HUES48 (cell line): ENCODE results near the gene INSR.
"Not testable (repeated sequence)": the region's sequence is repeated elsewhere in the genome, so short reads cannot be mapped to it uniquely, and the experiment has no call there.

Experiments
- H3K27ac ChIP-seq: one replicate; pipeline ENCODE4 v1.7.0; 2013; ENCODE audit warnings: low read depth, low read length, inconsistent platforms
- H3K27me3 ChIP-seq: 2 replicates; pipeline ENCODE4 v1.6.1; 2013; ENCODE audit warnings: mild to moderate bottlenecking, low read length; ENCODE audit not compliant: control insufficient read depth, insufficient read depth
- H3K36me3 ChIP-seq: 2 replicates; pipeline ENCODE4 v1.6.1; 2013; ENCODE audit warnings: low read length; ENCODE audit not compliant: control insufficient read depth, insufficient read depth
- H3K4me1 ChIP-seq: 2 replicates; pipeline ENCODE4 v1.6.1; 2013; ENCODE audit warnings: mild to moderate bottlenecking, low read length; ENCODE audit not compliant: control insufficient read depth, insufficient read depth
- H3K4me3 ChIP-seq: 2 replicates; pipeline ENCODE4 v1.5.1; 2013; ENCODE audit warnings: mild to moderate bottlenecking, low read depth, low read length
- H3K9ac ChIP-seq: 2 replicates; pipeline ENCODE4 v1.6.1; 2013; ENCODE audit warnings: mild to moderate bottlenecking, low read depth, low read length, moderate library complexity
- H3K9me3 ChIP-seq: 2 replicates; pipeline ENCODE4 v1.6.1; 2013; ENCODE audit warnings: low read length; ENCODE audit not compliant: control insufficient read depth, insufficient read depth

INSR gene

DNA sequence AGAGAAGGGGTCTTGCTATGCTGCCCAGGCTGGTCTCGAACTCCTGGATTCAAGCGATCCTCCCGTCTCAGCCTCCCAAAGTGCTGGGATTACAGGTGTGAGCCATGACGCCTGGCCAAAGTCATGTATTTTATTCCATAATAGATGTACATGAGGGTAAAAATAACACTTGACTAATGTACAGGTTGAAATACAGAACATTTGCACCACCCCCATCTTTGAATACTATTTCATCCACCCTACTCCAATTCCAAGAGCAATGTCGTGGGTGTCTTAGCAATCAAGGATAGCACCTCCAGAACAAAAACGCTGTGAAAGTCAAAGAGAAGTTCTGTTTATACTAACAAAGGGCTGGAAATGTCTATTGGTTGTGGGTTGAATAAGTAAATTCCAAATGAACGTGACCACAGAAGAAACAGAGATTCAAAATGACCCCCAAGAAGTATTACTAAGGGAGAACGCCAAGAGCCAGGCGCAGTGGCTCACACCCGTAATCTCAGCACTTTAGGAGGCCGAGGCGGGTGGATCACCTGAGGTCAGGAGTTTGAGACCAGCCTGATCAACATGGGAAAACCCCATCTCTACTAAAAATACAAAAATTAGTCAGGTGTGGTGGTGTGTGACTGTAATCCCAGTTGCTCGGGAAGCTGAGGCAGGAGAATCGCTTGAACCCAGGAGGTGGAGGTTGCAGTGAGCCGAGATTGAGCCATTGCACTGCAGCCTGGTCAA lies 84.5 kb downstream of the INSR start:
- H3K4me1 ChIP-seq, result peaks cover 28% of the 10 kb centered on the region
- not testable (repeated sequence) for H3K27ac ChIP-seq, H3K9me3 ChIP-seq, H3K4me3 ChIP-seq, H3K9ac ChIP-seq, H3K36me3 ChIP-seq, H3K27me3 ChIP-seq

DNA sequence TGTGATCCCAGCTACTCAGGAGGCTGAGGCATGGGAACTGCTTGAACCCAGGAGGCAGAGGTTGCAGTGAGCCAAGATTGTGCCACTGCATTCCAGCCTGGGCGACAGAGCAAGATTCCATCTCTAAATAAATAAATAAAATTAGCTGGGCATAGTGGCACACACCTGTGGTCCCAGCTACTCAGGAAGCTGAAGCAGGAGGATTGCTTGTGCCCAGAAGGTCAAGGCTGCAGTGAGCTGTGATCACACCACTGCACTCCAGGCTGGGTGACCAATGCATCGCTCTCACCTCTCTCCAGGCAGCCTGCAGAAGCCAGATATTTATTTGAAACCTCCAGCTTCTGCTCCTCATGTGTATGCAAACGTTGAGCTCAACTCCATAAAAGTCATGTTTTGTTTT lies 85.2 kb downstream of the INSR start:
- H3K9me3 ChIP-seq, H3K9ac ChIP-seq, H3K27me3 ChIP-seq, H3K4me3 ChIP-seq, H3K36me3 ChIP-seq, H3K27ac ChIP-seq: not testable (repeated sequence)
- peaks cover 22% of the 10 kb centered on the region for H3K4me1 ChIP-seq

DNA sequence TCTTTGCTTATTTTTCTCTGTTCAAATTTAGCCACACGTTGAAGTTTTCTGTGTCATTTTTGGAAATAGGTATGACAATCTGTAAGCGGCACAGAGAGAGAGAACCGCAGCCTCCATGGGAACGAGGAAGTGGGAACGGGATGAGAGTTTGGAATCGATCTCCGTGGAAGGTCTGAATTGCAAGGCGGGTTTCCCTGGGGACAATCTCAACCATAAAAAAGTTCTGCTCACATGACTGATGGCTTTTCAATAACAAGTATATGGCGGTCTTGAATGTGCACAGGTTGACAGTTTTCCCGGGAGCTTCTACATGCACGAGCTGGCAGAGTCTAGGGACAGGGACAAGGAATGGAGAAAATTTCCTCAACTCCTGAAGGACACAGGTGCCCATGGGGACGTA lies 90.9 kb downstream of the INSR start:
- no peak overlapping the region for H3K9ac ChIP-seq
- H3K9me3 ChIP-seq, result no peaks in the 10 kb centered on the region
- no peaks in the 10 kb centered on the region for H3K27me3 ChIP-seq
- no peaks in the 10 kb centered on the region for H3K36me3 ChIP-seq
- no peak overlapping the region for H3K4me3 ChIP-seq
- no peak overlapping the region for H3K27ac ChIP-seq
- no peaks in the 10 kb centered on the region; the same call in 1 of the 2 replicates for H3K4me1 ChIP-seq

DNA sequence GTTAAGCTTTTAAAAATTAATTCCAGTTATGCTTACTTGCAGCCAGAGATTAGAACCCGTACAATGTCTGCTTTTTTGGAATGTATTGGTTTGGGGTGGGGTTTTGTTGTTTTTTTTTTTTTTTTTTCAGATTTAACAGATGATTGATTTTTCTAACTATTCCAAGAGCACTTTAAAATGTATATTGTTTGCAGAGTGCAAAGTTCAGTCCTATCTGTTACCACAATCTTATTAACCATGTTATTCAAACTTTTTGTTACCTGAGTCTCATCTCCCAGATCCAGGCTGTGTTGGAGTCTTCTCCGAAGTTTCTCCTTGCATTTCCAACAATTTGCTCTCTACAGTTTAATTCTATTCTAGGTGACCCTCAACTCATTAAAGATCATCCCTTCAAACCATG lies 91.3 kb downstream of the INSR start:
- H3K9me3 ChIP-seq, result no peaks in the 10 kb centered on the region
- no peak overlapping the region for H3K27ac ChIP-seq
- no peaks in the 10 kb centered on the region for H3K36me3 ChIP-seq

DNA sequence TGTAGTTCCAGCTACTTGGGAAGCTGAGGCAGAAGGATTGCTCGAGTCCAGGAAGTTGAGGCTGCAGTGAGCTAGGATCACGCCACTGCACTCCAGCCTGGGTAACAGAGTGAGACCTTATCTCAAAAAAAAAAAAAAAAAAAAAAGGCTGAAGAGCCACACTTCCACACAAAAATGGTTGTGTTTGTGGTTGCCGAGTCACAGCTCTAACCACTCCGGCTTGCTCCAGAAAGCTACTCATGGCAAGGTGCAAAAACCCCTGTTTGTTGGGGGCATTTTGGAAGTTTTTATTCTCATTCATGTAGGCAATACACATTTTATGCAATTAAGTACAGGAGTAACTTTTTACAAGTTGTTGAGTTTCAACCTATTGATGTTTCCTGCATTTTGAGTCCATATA lies 93.5 kb downstream of the INSR start:
- H3K4me1 ChIP-seq, result no peaks in the 10 kb centered on the region; the same call in 1 of the 2 replicates
- no peaks in the 10 kb centered on the region for H3K9me3 ChIP-seq
- H3K27me3 ChIP-seq, result no peaks in the 10 kb centered on the region
- no peaks in the 10 kb centered on the region for H3K36me3 ChIP-seq
- no peak overlapping the region for H3K27ac ChIP-seq
- no peak overlapping the region for H3K9ac ChIP-seq
- no peak overlapping the region for H3K4me3 ChIP-seq

More for the DNA sequence above, 91.3 kb downstream of the INSR start:
- Histone ChIP-seq H3K4me3 (no peak overlapping the region), H3K9ac (no peak overlapping the region), H3K4me1 (no peaks in the 10 kb centered on the region; the same call in 1 of the 2 replicates), H3K27me3 (no peaks in the 10 kb centered on the region)

DNA sequence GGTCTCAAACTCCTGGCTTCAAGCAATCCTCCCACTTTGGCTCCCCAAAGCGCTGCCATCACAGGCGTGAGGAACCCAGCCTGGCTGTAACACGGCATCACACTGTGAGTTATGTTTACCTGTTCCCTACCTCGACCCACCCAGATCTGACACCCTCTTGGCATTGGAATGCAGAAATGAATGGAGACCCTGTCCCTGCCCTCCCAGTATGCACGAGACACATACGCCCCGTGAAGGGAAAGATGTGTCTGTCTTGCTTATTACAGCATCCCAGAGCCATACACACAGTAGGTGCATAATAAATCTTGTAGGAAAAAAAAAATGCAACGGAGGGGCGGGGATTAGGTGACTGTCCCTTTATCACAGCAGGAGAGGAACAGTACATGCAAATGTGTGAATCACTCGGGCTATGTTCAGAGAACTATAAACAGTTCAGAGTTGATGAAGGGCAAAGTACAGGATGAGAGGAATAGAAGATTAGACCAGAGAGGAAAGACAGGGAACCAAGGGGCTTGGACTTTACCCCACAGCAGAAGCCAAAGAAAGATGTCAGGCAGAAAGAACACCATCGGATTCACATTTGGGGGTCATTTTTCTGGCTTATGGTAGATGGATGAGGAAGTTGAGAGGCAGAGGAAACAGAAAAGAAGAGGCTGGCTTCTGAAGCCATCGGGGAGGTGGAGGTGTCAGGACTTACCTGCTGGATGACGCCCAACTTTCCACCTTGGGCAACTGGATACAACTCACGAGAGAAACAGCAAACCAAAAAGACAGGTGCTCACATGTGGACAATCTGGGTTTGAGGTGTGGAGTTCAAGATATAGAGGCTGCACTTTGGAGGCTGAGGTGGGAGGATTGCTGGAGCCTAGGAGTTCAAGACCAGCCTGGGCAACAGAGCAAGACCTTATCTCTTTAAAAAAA lies 94.3 kb downstream of the INSR start:
- no peak overlapping the region for H3K4me3 ChIP-seq
- H3K9me3 ChIP-seq, result no peaks in the 10 kb centered on the region
- H3K9ac ChIP-seq, result no peak overlapping the region
- H3K4me1 ChIP-seq, result no peaks in the 10 kb centered on the region; the same call in 1 of the 2 replicates
- no peaks in the 10 kb centered on the region for H3K27me3 ChIP-seq
- H3K36me3 ChIP-seq, result no peaks in the 10 kb centered on the region
- no peak overlapping the region for H3K27ac ChIP-seq

DNA sequence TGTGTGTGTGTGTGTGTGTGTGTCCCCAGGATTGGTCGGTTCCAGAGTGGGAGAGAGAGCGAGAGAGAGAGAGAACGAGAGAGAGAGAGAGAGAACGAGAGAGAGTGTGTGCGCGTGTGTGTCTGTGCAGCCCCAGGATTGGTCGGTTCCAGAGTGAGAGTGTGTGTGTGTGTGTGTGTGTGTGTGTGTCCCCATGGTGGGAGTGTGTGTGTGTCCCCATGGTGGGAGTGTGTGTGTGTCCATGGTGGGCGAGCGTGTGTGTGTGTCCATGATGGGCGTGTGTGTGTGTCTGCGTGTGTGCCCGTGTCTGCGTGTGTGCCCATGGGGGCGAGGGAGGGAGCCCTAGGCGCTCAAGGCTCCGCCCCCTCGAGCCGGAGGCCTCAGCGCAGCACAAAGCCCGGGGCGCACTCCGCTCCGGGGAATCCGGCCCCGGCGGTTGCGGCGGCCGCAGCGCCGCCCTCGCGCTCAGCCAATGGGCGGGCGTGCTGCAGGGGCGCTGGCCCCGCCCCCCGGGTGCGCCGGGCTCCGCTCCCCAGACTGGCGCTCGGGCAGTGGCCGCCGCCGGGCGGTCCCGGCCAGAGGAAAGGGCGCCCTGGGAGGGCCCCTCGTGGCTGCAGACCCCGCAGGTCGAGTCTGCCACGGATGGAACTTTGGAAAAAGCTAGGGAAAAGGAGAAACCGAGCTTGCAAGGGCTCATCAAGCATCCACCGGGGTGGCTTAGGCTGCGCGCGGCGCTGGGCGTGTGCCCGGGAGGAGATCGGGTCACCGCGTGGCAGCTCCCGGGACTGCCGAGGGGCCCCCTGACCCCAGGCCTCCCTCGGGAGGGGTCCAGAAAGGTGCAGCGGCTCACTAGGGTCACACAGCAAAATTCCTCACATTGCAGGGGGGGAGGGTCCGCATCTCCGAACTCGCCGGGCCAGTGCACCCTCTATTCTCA lies 96.2 kb downstream of the INSR start:
- H3K27ac ChIP-seq, result peak overlapping the region; percentile 59
- H3K4me3 ChIP-seq, result peak overlapping the region; percentile 80
- no peaks in the 10 kb centered on the region for H3K27me3 ChIP-seq
- H3K4me1 ChIP-seq, result no peaks in the 10 kb centered on the region; the same call in 1 of the 2 replicates
- no peaks in the 10 kb centered on the region for H3K36me3 ChIP-seq
- no peaks in the 10 kb centered on the region for H3K9me3 ChIP-seq
- peak overlapping the region; percentile 85 for H3K9ac ChIP-seq

DNA sequence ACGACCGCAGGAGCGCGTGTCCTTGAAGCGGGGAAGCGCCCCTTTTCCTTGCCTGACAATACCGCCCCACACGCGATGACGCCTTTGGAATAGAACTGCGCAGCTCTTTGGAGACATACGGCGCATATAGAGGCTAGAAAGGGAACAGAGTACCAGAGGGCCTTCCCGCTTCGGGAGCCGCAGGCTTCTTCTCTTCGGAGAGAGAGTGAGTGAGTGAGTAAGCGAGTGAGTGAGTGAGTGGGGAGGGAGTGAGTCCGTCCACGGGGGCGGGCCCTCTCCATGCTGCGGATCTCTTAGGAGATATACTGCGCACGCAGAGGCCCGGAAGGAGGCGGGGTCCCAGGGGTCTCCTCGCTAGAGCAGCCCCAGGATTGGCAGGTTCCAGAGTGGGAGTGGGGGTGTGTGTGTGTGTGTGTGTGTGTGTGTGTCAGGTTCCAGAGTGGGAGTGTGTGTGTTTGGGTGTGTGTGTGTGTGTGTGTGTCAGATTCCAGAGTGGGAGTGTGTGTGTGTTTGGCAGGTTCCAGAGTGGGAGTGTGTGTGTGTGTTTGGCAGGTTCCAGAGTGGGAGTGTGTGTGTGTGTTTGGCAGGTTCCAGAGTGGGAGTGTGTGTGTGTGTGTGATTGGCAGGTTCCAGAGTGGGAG lies 97.0 kb downstream of the INSR start:
- H3K4me1 ChIP-seq, result no peaks in the 10 kb centered on the region; the same call in 1 of the 2 replicates
- peak overlapping the region; percentile 21 for H3K27ac ChIP-seq
- peak overlapping the region; percentile 80 for H3K4me3 ChIP-seq
- H3K36me3 ChIP-seq, result no peaks in the 10 kb centered on the region
- peak overlapping the region; percentile 25; the same call in 1 of the 2 replicates for H3K9ac ChIP-seq
- H3K9me3 ChIP-seq, result no peaks in the 10 kb centered on the region
- H3K27me3 ChIP-seq, result no peaks in the 10 kb centered on the region

DNA sequence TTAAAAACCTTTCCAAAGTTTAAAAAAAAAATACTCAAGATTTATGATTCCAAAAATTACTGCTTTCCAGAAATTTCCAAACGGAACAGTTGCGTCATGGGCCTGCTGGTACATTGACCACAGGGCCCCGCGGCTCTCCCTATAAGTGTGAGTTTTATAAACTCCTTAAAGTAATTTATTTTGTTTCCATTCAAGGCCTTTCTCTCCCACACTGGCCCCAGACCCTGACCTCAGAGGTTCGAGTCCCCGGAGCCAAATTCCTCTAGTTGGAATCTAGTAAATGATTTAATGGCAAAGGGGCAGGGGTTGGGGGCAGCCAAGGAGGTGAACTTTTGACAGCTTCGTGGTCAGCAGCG lies 97.5 kb downstream of the INSR start:
- Histone ChIP-seq H3K27me3 (no peaks in the 10 kb centered on the region), H3K9me3 (no peaks in the 10 kb centered on the region), H3K9ac (peak overlapping the region; percentile 25; the same call in 1 of the 2 replicates), H3K4me3 (peak overlapping the region; percentile 80), H3K4me1 (no peaks in the 10 kb centered on the region; the same call in 1 of the 2 replicates), H3K36me3 (no peaks in the 10 kb centered on the region), H3K27ac (peak overlapping the region; percentile 21)

DNA sequence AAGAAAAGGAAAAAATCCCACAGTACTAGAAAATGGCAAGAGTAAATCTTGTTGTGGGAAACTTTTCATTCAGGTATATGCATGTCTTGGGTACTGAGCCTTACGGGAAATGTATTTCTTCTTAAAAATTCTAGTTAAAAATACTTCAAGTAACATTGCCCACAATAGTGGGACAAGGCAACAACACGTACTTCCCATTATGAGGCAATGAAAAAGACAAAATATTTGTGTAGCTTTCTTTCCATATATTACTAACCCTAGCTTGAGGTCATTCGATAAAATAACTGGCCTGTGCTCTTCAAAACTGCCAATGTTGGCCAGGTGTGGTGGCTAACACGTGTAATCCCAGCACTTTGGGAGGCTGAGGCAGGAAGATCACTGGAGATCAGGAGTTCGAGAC lies 99.2 kb downstream of the INSR start:
- Histone ChIP-seq H3K36me3 (no peaks in the 10 kb centered on the region), H3K27ac (no peak overlapping the region), H3K4me3 (no peak overlapping the region), H3K27me3 (no peaks in the 10 kb centered on the region), H3K9ac (no peak overlapping the region), H3K4me1 (no peaks in the 10 kb centered on the region; the same call in 1 of the 2 replicates), H3K9me3 (no peaks in the 10 kb centered on the region)
